HG02885 (cell line): Measurements from ENCODE around the gene HLA-DMB.

ENCODE experiments used
- ATAC-seq: cut with Tn5 transposase; IDR thresholded peaks from one replicate; pipeline ENCODE4 v1.9.1; 2021; ENCODE audit warnings: mild to moderate bottlenecking; ENCODE audit not compliant: unreplicated experiment, poor library complexity

HLA-DMB gene

DNA sequence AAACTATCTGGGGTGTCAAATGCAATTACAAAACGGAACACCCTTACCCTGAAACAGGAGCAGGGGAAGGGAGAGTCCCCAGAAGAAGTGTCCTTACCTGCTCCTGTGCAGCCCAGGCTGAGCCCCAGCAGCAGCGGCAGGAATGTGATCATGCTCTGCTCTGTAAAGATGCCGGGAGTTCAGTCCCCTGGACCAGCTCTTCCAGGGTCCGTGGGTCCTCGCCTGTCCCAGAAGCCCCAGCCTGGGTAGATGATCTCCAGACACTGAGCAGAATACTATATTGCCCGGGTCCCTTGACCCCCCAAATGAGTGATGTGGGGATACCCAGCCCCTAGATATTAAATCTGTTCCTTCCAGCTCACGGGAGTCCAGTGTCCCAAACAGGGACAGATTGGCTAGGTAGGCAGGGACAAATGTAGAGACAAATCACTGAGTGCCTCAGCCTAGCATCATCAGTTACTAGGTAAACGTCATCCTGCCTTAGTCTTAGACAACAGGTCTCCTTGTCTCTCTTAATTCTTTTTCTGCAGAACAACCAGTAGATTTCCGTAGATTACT is at the start of gene HLA-DMB:
Gene HLA-DMB (minus strand): TSS at position 373 of the 558 bp plus-strand sequence. CDS start 221 bp downstream, at position 152.
- peak; percentile 66 for ATAC-seq

GRCh38 chr6:32989368-32989767 is 48.5 kb upstream of the HLA-DMB start:
- no peak for ATAC-seq

DNA sequence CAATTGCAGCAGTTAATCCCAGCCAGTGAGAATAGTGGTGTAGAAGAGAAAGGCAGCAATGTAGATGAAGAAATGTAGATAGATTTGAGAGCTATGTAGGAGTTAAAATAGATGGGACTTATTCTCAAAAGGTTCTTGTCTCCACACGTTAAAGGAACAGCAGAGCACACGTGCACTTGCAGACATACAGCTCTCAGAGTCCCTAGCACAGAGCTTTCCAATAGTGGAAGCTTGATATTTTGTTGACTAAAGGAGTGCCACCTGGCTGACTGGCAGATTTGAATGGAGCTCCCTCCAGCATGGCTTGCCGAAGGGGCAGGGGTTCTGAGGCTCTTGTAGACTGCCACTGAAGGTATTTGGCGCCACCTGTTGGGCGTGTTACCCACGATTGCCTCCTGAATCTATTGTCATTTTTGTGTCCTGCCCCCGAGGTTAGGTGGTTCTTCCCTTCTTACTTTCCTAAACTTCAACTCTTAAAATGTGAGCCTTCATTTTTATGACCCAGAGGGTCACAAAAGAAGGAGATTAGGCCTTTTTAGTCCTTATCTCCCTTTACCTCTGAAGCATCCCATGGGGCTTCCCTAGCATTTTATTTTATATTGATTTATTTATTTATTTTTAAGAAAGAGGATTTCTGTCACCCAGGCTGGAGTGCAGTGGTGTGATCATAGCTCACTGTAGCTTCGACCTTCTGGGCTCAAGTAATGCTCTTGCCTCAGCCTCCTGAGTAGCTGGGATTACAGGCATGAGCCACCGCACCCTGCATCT is 44.0 kb upstream of the HLA-DMB start:
- ATAC-seq = peak; percentile 59

- no peak for ATAC-seq
Observed at GRCh38 chr6:32983964-32984621, 43.3 kb upstream of the HLA-DMB start.

DNA sequence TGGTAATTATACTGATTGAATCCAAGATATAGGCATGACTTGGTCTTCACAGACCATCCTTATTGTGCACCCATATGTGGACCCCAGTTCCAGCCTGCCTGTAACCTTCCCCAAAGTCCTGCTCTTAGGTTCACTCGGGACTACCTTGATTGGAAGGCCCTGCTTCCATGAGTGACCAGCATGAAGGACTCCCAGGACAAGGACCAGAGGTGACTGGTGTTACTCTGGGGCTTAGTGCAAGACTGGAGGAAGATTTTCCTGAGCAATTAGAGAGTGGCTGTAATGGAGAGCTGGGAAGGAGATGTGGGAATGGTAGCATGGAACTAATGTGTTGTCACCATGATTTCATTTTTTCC is 42.6 kb upstream of the HLA-DMB start:
- no peak for ATAC-seq

- no peak for ATAC-seq
Observed at GRCh38 chr6:32982702-32983492, 42.1 kb upstream of the HLA-DMB start.

GRCh38 chr6:32982084-32982701 is 41.4 kb upstream of the HLA-DMB start:
- no peak for ATAC-seq

GRCh38 chr6:32980488-32981038 is 39.7 kb upstream of the HLA-DMB start:
- no peak for ATAC-seq

DNA sequence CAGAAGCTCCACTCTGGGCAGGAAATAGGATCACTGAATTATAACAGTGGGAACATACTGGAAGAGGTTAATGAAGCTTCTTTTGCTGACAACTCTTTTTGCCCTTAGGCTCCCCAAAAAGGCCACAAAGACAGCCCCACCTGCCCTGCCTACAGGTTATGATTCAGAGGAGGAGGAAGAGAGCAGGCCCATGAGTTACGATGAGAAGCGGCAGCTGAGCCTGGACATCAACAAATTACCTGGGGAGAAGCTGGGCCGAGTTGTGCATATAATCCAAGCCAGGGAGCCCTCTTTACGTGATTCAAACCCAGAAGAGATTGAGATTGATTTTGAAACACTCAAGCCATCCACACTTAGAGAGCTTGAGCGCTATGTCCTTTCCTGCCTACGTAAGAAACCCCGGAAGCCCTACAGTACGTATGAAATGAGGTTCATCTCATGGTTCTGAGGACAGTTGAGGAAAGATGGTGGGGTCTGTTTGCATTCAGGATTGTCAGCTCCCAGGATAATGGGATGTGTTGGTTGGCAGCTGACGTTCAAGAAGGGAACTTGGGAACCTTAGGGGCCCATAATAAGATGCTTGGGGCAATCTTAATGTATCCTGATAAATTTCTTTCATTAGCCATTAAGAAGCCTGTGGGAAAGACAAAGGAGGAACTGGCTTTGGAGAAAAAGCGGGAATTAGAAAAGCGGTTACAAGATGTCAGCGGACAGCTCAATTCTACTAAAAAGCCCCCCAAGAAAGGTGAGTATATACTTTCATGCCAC is 39.1 kb upstream of the HLA-DMB start:
- ATAC-seq = no peak

- no peak for ATAC-seq
Observed at GRCh38 chr6:32977953-32978324, 37.1 kb upstream of the HLA-DMB start.

GRCh38 chr6:32977272-32977952 is 36.6 kb upstream of the HLA-DMB start:
- no peak for ATAC-seq

DNA sequence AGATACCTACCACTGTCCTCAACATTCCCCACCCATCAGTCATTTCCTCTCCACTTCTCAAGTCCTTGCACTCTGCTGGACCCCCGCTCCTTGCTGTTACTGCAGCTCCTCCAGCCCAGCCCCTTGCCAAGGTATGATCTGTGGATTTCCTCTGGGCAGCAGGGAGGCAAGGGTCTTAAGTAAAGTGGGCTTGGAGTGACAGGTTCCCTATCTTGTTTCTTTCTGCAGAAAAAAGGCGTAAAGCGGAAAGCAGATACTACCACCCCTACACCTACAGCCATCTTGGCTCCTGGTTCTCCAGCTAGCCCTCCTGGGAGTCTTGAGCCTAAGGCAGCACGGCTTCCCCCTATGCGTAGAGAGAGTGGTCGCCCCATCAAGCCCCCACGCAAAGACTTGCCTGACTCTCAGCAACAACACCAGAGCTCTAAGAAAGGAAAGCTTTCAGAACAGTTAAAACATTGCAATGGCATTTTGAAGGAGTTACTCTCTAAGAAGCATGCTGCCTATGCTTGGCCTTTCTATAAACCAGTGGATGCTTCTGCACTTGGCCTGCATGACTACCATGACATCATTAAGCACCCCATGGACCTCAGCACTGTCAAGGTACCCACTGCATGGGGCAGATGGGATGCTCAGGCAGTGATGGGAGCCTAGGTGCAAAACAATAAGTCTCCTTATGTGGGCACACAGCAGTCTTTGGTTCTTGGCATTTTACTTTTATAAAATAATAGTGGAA is 35.7 kb upstream of the HLA-DMB start:
- ATAC-seq = no peak

GRCh38 chr6:32975886-32976285 is 35.1 kb upstream of the HLA-DMB start:
- no peak for ATAC-seq

DNA sequence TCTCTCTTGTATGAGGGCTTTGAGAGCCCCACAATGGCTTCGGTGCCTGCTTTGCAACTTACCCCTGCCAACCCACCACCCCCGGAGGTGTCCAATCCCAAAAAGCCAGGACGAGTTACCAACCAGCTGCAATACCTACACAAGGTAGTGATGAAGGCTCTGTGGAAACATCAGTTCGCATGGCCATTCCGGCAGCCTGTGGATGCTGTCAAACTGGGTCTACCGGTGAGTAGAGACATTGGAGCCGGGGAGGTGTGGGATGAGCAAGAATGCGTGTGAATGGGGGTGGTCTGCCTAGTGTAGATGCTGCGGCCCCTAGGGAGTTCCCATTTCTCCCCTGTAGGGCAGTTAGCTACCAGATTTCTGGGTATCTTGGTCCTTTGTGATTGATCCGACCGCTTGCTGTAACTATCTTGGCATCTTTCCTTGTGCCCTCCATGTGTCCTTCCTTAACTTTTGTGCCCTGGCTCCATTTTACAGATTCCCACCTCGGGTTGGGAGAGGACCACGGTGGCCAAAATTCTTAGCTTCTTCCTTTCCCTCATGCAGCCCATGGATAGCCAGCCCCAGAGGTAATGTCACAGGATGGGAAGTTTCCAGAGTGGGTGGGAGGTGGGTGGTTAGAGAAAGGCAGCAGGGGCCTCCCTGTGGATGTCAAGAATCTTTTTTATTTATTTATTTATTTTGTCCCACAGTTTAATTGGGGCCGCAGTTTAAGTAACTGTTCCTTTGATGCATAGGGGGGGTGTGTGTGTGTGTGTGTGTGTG is 33.9 kb upstream of the HLA-DMB start:
- ATAC-seq = no peak

- ATAC-seq = no peak
Observed at GRCh38 chr6:32974016-32974333, 33.1 kb upstream of the HLA-DMB start.

DNA sequence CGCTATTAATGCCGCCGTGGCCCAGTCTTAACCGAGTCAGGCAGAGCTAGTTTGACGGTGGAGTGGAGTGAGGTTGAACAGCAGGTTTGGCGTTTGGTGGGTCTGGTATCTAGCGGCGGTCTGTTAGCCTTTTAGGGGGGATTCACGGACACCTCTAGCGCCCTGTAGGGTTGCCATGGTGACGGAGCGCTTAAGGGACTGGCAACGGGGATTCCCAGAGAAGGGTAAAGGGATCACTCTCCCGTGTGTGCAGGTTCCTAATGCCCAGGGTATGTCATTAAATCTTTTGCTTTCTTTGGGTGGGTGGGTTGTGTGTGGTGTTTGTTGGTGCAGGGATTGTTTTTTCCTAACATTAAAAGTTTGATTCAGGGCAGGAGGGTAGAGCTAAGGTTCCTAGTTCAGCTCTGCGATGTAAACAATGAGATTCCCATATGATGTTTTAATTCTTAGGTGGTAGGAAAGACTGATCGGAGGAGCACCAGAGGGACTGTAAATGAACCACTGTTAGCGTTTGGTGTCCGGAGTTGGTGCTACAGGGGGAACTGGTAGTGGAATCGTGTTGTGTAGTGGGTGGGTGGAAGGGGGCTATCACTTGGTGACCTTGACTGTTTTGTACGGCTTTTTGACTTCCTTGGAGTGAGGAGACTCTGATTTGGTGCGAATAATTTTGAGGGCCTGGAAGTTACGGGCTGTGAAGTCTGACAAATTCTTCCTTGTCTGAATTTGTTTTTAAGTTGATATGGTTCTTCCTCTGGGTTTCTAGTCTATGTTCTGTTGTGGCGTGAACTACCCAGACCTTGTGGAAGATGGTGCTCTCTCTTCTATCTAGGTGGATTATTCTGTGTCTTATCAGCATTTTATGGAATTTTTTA is 32.6 kb upstream of the HLA-DMB start:
- no peak for ATAC-seq
